Hepatocyte (in vitro differentiated cells): ENCODE measurements around the gene RNF208.

ENCODE experiments used
- EZH2 ChIP-seq: fragments of 200-600 bp; sonication (generic); IDR thresholded peaks from 2 replicates; pipeline ENCODE4 v1.6.1; 2016; ENCODE audit warnings: antibody characterized with exemption, mild to moderate bottlenecking, borderline replicate concordance
- TF ChIP-seq, protein P1 (sequence below): fragments of 200-600 bp; sonication (generic); IDR thresholded peaks from 2 replicates; pipeline ENCODE4 v1.5.1; 2016; ENCODE audit warnings: antibody characterized with exemption, mild to moderate bottlenecking; ENCODE audit not compliant: poor library complexity

DNA sequence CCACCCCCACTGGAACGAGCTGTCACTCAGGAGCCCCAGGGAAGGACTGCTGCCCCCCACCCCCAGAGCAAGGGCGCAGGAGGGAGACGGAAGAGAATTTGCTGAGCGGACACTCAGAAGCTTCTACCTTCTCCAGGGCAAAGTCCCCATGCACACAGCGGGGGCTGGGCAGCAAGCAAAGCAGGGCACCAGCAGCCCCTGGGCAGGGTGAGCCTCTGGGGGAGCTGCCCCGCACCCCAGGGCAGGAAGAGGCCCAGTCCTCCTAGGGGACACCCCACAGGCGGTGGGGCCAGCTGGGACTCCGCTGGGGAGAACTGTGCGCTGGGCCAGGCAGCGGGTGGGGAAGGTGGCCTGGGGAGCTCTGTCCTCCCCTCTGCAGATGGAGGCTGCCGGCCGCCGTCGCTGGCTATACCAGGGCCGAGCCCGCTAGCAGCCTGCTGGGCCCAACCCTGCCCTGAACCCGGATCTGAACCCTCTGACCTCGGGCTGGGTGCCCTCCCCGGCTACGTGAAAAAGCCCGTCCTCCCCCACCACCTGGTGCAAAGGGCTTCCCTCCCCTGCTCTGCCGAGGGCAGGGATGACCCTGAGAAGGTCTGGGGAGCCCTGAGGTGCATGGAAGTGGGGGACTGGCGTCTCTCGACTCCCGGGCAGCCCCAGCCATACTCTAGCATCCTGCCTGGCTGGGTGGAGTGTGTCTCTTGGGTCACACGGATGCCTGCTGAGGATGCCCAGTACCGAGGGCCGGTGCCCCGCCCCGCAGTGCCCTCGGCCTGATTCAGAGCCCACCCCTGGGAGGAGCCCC is 8.1 kb upstream of the RNF208 start:
- TF ChIP-seq, protein P1, sequence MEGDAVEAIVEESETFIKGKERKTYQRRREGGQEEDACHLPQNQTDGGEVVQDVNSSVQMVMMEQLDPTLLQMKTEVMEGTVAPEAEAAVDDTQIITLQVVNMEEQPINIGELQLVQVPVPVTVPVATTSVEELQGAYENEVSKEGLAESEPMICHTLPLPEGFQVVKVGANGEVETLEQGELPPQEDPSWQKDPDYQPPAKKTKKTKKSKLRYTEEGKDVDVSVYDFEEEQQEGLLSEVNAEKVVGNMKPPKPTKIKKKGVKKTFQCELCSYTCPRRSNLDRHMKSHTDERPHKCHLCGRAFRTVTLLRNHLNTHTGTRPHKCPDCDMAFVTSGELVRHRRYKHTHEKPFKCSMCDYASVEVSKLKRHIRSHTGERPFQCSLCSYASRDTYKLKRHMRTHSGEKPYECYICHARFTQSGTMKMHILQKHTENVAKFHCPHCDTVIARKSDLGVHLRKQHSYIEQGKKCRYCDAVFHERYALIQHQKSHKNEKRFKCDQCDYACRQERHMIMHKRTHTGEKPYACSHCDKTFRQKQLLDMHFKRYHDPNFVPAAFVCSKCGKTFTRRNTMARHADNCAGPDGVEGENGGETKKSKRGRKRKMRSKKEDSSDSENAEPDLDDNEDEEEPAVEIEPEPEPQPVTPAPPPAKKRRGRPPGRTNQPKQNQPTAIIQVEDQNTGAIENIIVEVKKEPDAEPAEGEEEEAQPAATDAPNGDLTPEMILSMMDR, result no peak
- no peak for TF ChIP-seq EZH2
